ENCODE data around the gene HPGD. TPM values are rescaled to one million over a fixed set of nuclear protein-coding genes. Genes with fewer than 3 reads are reported as not detected.

Gene HPGD
- total RNA-seq, 1 experiment from 2014 or later, result not detected

- H3K27me3 ChIP-seq (ENCODE audit: low read length), result no peaks in the 10 kb centered on the region
- no peaks in the 10 kb centered on the region for H3K4me1 ChIP-seq (ENCODE audit: low read length)
- H3K9ac ChIP-seq (ENCODE audit: low read length), result no peak overlapping the region
- H3K4me3 ChIP-seq (ENCODE audit: low read length), result no peak overlapping the region
- no peak overlapping the region for H3K4me2 ChIP-seq (ENCODE audit: low read depth, low read length, poor library complexity, severe bottlenecking)
- no peaks in the 10 kb centered on the region for H3K9me2 ChIP-seq (replicated peaks; ENCODE audit: insufficient read depth, low read length)
- H3K79me2 ChIP-seq (ENCODE audit: low read length), result no peaks in the 10 kb centered on the region
- no peak overlapping the region for H2AFZ ChIP-seq (ENCODE audit: low read length)
- no peaks in the 10 kb centered on the region for H3K9me3 ChIP-seq (ENCODE audit: low read length)
- H3K27ac ChIP-seq (ENCODE audit: low read length), result no peak overlapping the region
- H4K20me1 ChIP-seq (ENCODE audit: insufficient read depth, low read depth, low read length), result no peaks in the 10 kb centered on the region
- DNase-seq, result no peak
- H3K36me3 ChIP-seq (ENCODE audit: insufficient read depth, low read length), result no peaks in the 10 kb centered on the region
Measured at GRCh38 chr4:174485025-174485424, 37.3 kb downstream of the HPGD start.

GRCh38 chr4:174483792-174484191 is 38.5 kb downstream of the HPGD start:
- H3K4me3 ChIP-seq (ENCODE audit: low read length), result no peak overlapping the region
- H4K20me1 ChIP-seq (ENCODE audit: insufficient read depth, low read depth, low read length), result no peaks in the 10 kb centered on the region
- no peak for DNase-seq
- no peaks in the 10 kb centered on the region for H3K27me3 ChIP-seq (ENCODE audit: low read length)
- no peaks in the 10 kb centered on the region for H3K36me3 ChIP-seq (ENCODE audit: insufficient read depth, low read length)
- H3K9me3 ChIP-seq (ENCODE audit: low read length), result no peaks in the 10 kb centered on the region
- H3K4me2 ChIP-seq (ENCODE audit: low read depth, low read length, poor library complexity, severe bottlenecking), result no peak overlapping the region
- no peaks in the 10 kb centered on the region for H3K4me1 ChIP-seq (ENCODE audit: low read length)
- no peak overlapping the region for H3K9ac ChIP-seq (ENCODE audit: low read length)
- no peaks in the 10 kb centered on the region for H3K9me2 ChIP-seq (replicated peaks; ENCODE audit: insufficient read depth, low read length)
- H3K27ac ChIP-seq (ENCODE audit: low read length), result no peak overlapping the region
- H2AFZ ChIP-seq (ENCODE audit: low read length), result no peak overlapping the region
- H3K79me2 ChIP-seq (ENCODE audit: low read length), result no peaks in the 10 kb centered on the region

DNA sequence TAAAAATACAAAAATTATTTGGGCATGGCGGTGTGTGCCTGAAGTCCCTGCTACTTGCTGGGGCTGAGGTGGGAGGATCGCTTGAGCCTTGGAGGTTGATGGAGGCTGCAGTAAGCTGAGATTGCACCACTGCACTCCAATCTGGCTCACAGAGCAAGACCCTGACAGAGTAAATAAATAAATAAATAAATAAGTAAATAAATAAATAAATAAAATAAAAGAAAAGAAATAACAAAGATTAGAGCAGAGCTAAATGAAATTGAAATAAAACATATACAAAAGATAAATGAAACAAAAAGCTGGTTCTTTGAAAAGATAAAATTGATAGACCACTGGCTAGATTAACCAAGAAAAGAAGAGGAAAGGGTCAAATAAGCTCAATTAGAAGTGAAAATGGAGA is 43.1 kb downstream of the HPGD start:
- Histone ChIP-seq H3K4me3 (ENCODE audit: low read length) (no peak overlapping the region), H3K27me3 (ENCODE audit: low read length) (no peaks in the 10 kb centered on the region), H3K36me3 (ENCODE audit: insufficient read depth, low read length) (no peaks in the 10 kb centered on the region), H4K20me1 (ENCODE audit: insufficient read depth, low read depth, low read length) (no peaks in the 10 kb centered on the region), H3K4me1 (ENCODE audit: low read length) (no peaks in the 10 kb centered on the region), H3K27ac (ENCODE audit: low read length) (no peak overlapping the region), H3K79me2 (ENCODE audit: low read length) (no peaks in the 10 kb centered on the region), H3K4me2 (ENCODE audit: low read depth, low read length, poor library complexity, severe bottlenecking) (no peak overlapping the region), H3K9ac (ENCODE audit: low read length) (no peak overlapping the region), H3K9me3 (ENCODE audit: low read length) (no peaks in the 10 kb centered on the region), H2AFZ (ENCODE audit: low read length) (no peak overlapping the region), H3K9me2 (replicated peaks; ENCODE audit: insufficient read depth, low read length) (no peaks in the 10 kb centered on the region)
- DNase-seq, result no peak

DNA sequence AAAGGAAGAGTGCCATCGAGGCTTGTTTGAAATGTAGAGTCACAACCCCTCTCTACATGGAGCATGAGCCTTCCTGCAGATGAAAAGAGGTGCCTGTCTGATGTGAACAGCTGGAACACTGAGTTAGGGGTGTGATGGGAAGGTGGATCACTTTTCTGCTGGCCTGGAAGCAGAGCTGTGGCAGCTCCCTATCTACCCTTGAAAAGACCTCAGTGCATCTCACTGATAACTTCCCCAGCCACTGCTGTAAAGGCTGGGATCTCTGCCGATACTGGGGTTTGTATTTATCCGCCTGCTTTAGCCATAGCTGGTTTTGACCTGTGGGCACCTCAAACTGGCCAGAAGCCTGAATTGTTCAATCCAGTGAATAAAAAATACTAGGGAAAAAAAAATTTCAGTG is 46.8 kb downstream of the HPGD start:
- H3K4me2 ChIP-seq (ENCODE audit: low read depth, low read length, poor library complexity, severe bottlenecking), result no peak overlapping the region
- H4K20me1 ChIP-seq (ENCODE audit: insufficient read depth, low read depth, low read length), result no peaks in the 10 kb centered on the region
- H3K27me3 ChIP-seq (ENCODE audit: low read length), result no peaks in the 10 kb centered on the region

GRCh38 chr4:174474457-174475075 is 47.7 kb downstream of the HPGD start:
- Histone ChIP-seq H3K4me2 (ENCODE audit: low read depth, low read length, poor library complexity, severe bottlenecking) (no peak overlapping the region), H3K9me2 (replicated peaks; ENCODE audit: insufficient read depth, low read length) (no peaks in the 10 kb centered on the region), H3K27me3 (ENCODE audit: low read length) (no peaks in the 10 kb centered on the region), H3K36me3 (ENCODE audit: insufficient read depth, low read length) (no peaks in the 10 kb centered on the region), H3K9ac (ENCODE audit: low read length) (no peak overlapping the region), H4K20me1 (ENCODE audit: insufficient read depth, low read depth, low read length) (no peaks in the 10 kb centered on the region), H3K79me2 (ENCODE audit: low read length) (no peaks in the 10 kb centered on the region), H3K4me3 (ENCODE audit: low read length) (no peak overlapping the region), H3K9me3 (ENCODE audit: low read length) (no peaks in the 10 kb centered on the region), H2AFZ (ENCODE audit: low read length) (no peak overlapping the region), H3K4me1 (ENCODE audit: low read length) (no peaks in the 10 kb centered on the region), H3K27ac (ENCODE audit: low read length) (no peak overlapping the region)
- no peak for DNase-seq

More for the DNA sequence above, 46.8 kb downstream of the HPGD start:
- Histone ChIP-seq H3K9ac (ENCODE audit: low read length) (no peak overlapping the region), H3K79me2 (ENCODE audit: low read length) (no peaks in the 10 kb centered on the region), H3K4me1 (ENCODE audit: low read length) (no peaks in the 10 kb centered on the region), H3K4me3 (ENCODE audit: low read length) (no peak overlapping the region), H2AFZ (ENCODE audit: low read length) (no peak overlapping the region), H3K27ac (ENCODE audit: low read length) (no peak overlapping the region), H3K36me3 (ENCODE audit: insufficient read depth, low read length) (no peaks in the 10 kb centered on the region), H3K9me2 (replicated peaks; ENCODE audit: insufficient read depth, low read length) (no peaks in the 10 kb centered on the region), H3K9me3 (ENCODE audit: low read length) (no peaks in the 10 kb centered on the region)
- no peak for DNase-seq

DNA sequence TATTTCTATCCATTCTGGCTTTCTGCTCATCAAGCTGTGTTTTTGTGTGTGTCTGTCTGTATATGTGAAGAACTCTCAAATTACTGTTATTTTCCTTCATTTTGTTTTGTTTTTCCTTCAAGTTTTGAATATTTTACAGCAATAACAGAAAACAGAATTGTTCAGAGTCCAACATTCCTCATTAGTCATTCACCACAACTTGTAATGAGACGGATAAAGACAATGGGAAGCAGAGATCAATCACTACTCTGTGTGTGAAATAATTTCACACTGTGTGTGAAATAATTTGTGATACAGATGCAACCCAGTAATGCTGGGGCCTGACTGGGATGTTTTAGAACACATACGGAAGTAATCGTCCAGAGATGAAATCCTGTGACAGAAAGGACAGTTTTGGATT is 55.2 kb downstream of the HPGD start:
- H3K9me3 ChIP-seq (ENCODE audit: low read length), result no peaks in the 10 kb centered on the region
- no peak overlapping the region for H3K27ac ChIP-seq (ENCODE audit: low read length)
- H3K9me2 ChIP-seq (replicated peaks; ENCODE audit: insufficient read depth, low read length), result no peaks in the 10 kb centered on the region
- no peaks in the 10 kb centered on the region for H3K4me1 ChIP-seq (ENCODE audit: low read length)
- no peak overlapping the region for H2AFZ ChIP-seq (ENCODE audit: low read length)
- no peak overlapping the region for H3K4me2 ChIP-seq (ENCODE audit: low read depth, low read length, poor library complexity, severe bottlenecking)
- no peak for DNase-seq
- H3K36me3 ChIP-seq (ENCODE audit: insufficient read depth, low read length), result no peaks in the 10 kb centered on the region
- no peaks in the 10 kb centered on the region for H3K27me3 ChIP-seq (ENCODE audit: low read length)
- no peak overlapping the region for H3K9ac ChIP-seq (ENCODE audit: low read length)
- H3K4me3 ChIP-seq (ENCODE audit: low read length), result no peak overlapping the region
- no peaks in the 10 kb centered on the region for H4K20me1 ChIP-seq (ENCODE audit: insufficient read depth, low read depth, low read length)
- no peaks in the 10 kb centered on the region for H3K79me2 ChIP-seq (ENCODE audit: low read length)

DNA sequence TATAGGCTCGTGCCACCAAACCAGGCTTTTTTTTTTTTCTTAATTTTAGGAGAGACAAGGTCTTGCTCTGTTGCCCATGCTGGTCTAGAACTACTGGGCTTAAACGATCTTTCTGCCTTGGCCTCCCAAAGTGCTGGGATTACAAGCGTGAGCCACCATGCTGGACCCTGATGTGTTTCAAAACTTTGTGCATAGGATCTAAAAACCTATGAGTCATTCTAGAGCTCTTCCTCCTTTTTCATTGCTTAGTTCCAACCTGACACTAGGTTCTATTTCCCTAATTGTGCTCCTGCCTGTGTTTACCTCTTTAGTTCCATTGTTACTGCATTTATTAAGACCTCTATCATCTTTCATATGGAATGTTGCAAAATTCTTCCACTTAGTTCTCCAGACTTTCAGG is 57.3 kb downstream of the HPGD start:
- Histone ChIP-seq H3K9me2 (replicated peaks; ENCODE audit: insufficient read depth, low read length) (no peaks in the 10 kb centered on the region), H3K4me2 (ENCODE audit: low read depth, low read length, poor library complexity, severe bottlenecking) (no peak overlapping the region)

GRCh38 chr4:174461466-174462106 is 60.7 kb downstream of the HPGD start:
- H3K36me3 ChIP-seq (ENCODE audit: insufficient read depth, low read length), result no peaks in the 10 kb centered on the region
- no peak overlapping the region for H3K4me3 ChIP-seq (ENCODE audit: low read length)
- no peak overlapping the region for H2AFZ ChIP-seq (ENCODE audit: low read length)
- H3K9ac ChIP-seq (ENCODE audit: low read length), result no peak overlapping the region
- no peak for DNase-seq
- no peak overlapping the region for H3K27ac ChIP-seq (ENCODE audit: low read length)
- H3K79me2 ChIP-seq (ENCODE audit: low read length), result no peaks in the 10 kb centered on the region
- H3K27me3 ChIP-seq (ENCODE audit: low read length), result no peaks in the 10 kb centered on the region
- no peaks in the 10 kb centered on the region for H3K9me3 ChIP-seq (ENCODE audit: low read length)
- H4K20me1 ChIP-seq (ENCODE audit: insufficient read depth, low read depth, low read length), result no peaks in the 10 kb centered on the region
- no peak overlapping the region for H3K4me2 ChIP-seq (ENCODE audit: low read depth, low read length, poor library complexity, severe bottlenecking)
- H3K9me2 ChIP-seq (replicated peaks; ENCODE audit: insufficient read depth, low read length), result no peaks in the 10 kb centered on the region
- no peaks in the 10 kb centered on the region for H3K4me1 ChIP-seq (ENCODE audit: low read length)

More for the DNA sequence above, 57.3 kb downstream of the HPGD start:
- DNase-seq, result no peak
- Histone ChIP-seq H3K27ac (ENCODE audit: low read length) (no peak overlapping the region), H4K20me1 (ENCODE audit: insufficient read depth, low read depth, low read length) (no peaks in the 10 kb centered on the region), H2AFZ (ENCODE audit: low read length) (no peak overlapping the region), H3K9ac (ENCODE audit: low read length) (no peak overlapping the region), H3K27me3 (ENCODE audit: low read length) (no peaks in the 10 kb centered on the region), H3K79me2 (ENCODE audit: low read length) (no peaks in the 10 kb centered on the region), H3K36me3 (ENCODE audit: insufficient read depth, low read length) (no peaks in the 10 kb centered on the region), H3K4me1 (ENCODE audit: low read length) (no peaks in the 10 kb centered on the region), H3K9me3 (ENCODE audit: low read length) (no peaks in the 10 kb centered on the region), H3K4me3 (ENCODE audit: low read length) (no peak overlapping the region)

Measured in Karpas-422 (cell line).